H4 (cell line): ENCODE results near the gene SALL2. TPM values are rescaled to one million over a fixed set of nuclear protein-coding genes. Genes with fewer than 3 reads are reported as not detected.
A peak's percentile ranks its signal among the peaks of the same experiment; 100 is the strongest.

Source experiments
- DNase-seq: peaks from one replicate; pipeline ENCODE4 v3.0.0-alpha.2; 2015; ENCODE audit warnings: low spot score
- total RNA-seq: library from RNA; depleted of rRNA; stranded (reverse); fragments of >200 nt; shearing (Covaris generic); gene quantifications from 2 replicates; pipeline ENCODE4 v1.2.3, GENCODE V29; 2014; rRNA removed

The SALL2 gene
- total RNA-seq, 1 experiment from 2014 or later: 0.75 TPM

DNA sequence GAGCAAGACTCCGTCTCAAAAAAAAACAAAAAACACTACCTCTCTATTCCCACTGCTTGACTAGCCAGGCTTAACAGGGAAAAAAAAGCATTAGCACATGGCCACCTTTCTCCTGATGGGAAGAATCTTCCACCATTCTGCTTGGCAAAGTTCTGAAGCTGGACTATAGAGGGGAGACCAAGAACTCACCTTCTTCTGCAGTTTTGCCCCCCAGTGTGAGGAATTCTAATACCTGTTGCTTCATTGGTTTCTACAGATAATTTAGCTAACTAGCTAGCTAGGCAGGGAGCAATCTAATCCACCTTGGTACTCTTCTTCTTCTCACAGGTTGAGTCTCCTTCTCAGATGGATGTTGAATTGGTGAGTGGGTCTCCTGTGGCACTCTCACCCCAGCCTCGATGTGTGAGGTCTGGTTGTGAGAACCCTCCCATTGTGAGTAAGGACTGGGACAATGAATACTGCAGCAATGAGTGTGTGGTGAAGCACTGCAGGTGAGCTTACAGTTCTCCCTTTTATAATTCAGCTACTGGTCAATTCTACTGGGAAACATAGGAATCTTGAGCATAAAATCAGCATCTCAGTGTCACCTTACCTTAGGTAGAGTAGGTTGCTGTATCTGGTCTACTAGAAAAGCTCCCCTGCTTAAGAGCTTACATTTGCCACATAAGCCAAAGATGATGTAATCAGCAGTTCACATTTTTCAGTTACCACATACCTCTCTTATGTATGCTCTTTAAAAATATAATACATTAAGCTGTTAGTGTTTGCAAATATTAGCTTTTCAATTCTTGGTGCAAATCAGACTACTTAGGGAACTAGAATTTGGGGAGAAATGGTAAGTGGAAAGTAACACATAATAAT lies 31.0 kb downstream of the SALL2 start:
- no peak for DNase-seq

DNA sequence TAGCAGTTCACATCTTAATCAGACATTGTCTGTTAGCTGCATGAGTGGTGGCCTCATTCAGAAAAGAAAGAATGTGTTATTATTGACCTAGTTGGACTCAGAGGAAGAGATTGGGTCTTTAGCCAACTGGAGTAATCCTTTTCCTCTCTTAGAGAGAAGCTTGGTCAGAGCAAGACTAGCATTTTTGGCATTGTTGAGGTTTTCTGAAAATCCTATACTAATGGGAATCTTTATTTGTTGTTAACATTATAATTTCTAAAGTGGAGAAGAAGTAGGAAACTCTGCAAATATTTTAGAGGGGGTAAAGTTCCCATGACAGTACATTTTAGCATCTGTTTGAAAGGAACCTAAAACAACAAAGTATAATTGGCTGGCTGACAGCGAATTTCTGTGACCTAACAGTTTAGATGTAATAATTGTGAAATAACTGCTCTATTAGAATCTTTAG lies 39.5 kb downstream of the SALL2 start:
- no peak for DNase-seq

DNA sequence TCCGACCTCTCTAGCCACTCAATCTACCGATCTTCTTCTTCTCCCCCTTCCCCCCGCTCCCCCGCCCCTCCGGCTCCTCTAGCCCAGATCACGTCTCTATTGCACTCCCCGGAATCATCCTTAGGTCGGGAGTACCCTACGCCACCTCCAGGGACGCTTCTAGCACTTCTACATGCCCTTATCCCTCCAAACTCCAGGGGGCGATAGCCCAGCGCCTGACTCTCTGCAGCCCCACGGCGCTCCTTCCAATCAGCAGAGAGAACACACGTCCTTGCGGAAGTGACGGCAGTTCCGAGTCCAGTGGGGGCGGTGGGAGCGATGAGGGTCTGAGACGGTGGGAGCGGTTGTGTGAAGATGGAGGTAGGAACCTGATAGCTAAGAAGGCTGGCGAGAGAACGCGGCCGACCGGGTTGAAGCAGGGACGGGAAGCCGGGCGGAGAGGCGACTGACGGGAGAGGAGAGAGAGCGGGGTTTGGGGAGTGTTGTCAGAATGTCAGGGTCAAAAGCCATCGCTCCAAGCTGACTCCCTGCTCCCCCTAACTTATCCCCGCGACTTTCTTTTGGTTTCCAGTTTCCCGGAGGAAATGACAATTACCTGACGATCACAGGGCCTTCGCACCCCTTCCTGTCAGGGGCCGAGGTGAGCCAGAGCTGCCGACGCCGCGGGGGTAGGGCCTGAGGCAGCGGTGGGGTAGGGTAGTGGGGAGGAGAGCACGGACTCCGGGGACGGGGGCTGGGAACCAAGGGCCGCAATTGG lies 49.0 kb downstream of the SALL2 start, which contains the start of the genes RAB2B and TOX4:
RAB2B (minus strand) TSS at position 35 of the 757 bp plus-strand sequence. CDS start 87 bp downstream, outside the sequence.
TOX4 (plus strand) TSS at position 271 of the 757 bp plus-strand sequence; CDS start at position 355, 84 bp downstream.
- peak; percentile 97 for DNase-seq

DNA sequence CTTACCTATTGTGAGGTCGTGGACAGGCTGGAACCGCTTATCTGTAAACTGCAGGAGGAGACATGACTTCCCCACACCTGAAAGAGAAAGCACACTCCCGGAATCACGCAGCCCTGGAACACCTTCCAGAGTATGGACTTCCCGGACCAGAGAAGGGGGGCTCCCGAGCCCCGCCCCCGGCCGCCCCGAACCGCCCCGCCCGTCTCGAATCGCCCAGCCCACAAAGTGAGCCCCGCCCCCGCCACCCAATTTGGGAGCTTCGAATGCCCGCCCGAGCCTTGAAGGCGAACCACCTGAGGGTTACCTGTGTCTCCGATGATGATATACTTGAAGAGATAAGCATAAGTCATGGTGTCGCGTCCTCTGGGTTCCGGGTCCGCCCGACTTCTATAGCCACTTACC lies 49.6 kb downstream of the SALL2 start:
- DNase-seq: no peak

DNA sequence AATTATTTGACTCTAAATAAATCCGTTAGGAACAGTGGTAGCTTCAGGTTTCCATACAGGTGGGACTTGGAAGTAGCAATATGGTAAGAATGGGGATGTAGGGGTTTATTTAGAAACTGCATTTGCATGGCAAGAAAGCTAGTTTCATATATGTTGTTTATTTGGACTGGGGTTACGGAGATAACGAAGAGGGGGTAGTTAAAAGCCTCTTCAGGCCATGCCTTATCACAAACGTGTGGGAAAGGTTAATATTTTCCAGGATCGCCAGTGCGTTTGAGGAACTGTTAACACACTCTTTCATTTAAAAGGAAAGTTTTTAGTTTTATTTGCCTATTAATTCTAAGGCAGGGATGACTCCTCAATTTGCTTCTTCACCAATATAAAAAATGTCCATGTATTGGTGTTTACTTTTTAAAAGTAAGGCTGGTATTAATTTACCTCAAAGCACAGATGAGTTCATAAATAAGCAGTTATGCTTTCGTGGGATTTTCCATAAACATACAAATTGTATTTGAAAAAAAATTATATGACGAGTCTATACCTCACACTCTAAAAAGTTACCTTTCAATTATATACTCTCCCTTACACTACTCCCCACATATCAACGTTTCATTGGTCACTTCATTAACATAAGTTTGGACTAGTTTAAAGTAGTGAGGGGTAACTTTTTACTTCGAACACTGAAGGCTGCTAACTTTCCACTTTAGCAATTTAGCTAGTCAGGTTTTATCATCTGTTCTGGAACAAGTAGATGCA lies 50.2 kb downstream of the SALL2 start:
- DNase-seq: no peak

Other genes with a start within 250 kb of the SALL2 start
- not detected in 2 replicates for gene RPGRIP1, start 246.3 kb downstream of the SALL2 start, total RNA-seq
- 88.6 and 104 TPM in 2 replicates for gene SUPT16H, start 142.3 kb downstream of the SALL2 start, total RNA-seq
- 19.5 and 26.5 TPM in 2 replicates for gene CHD8, start 70.2 kb downstream of the SALL2 start, total RNA-seq
- gene RAB2B, start 49.4 kb downstream of the SALL2 start, total RNA-seq: 17.5 and 22.9 TPM in 2 replicates
- gene TOX4, start 49.2 kb downstream of the SALL2 start, total RNA-seq: 12.7 and 14.3 TPM in 2 replicates
- gene METTL3, start 15.0 kb downstream of the SALL2 start, total RNA-seq: 55.3 and 56.8 TPM in 2 replicates
- gene OR10G3, start 53.7 kb upstream of the SALL2 start, total RNA-seq: not detected in 2 replicates
- gene OR10G2, start 108.6 kb upstream of the SALL2 start, total RNA-seq: not detected in 2 replicates
- gene OR4E2, start 127.5 kb upstream of the SALL2 start, total RNA-seq: not detected in 2 replicates
- gene OR4E1, start 147.5 kb upstream of the SALL2 start, total RNA-seq: not detected in 2 replicates